GM12891 (cell line): Measurements from ENCODE around the gene SLC46A2.

Experiments used
- POLR2A ChIP-seq: IDR thresholded peaks from 2 replicates; pipeline ENCODE4 v1.6.1; 2011; ENCODE audit warnings: low read depth, low read length, control low read depth
- POLR2AphosphoS5 ChIP-seq: IDR thresholded peaks from 2 replicates; pipeline ENCODE4 v1.6.1; 2011; ENCODE audit warnings: low read depth, low read length, control low read depth
- POU2F2 ChIP-seq: IDR thresholded peaks from 2 replicates; pipeline ENCODE4 v1.6.1; 2011; ENCODE audit warnings: low read depth, mild to moderate bottlenecking, control low read depth, low read length, moderate library complexity
- SPI1 ChIP-seq: IDR thresholded peaks from 2 replicates; pipeline ENCODE4 v1.6.1; 2011; ENCODE audit warnings: low read depth, low read length, control low read depth
- TAF1 ChIP-seq: IDR thresholded peaks from 2 replicates; pipeline ENCODE4 v1.6.1; 2011; ENCODE audit warnings: low read depth, low read length, control low read depth

- no peak for TF ChIP-seq POLR2A
- no peak for TF ChIP-seq TAF1
- TF ChIP-seq POLR2AphosphoS5: no peak
- no peak for TF ChIP-seq SPI1
- TF ChIP-seq POU2F2: no peak
Measured at GRCh38 chr9:112885324-112885723, 5.4 kb downstream of the SLC46A2 start.
